SK-N-SH (cell line): Measurements from ENCODE around the gene MTMR12. TPM values are rescaled to one million over a fixed set of nuclear protein-coding genes. Genes with fewer than 3 reads are reported as not detected.

Experiments used
- CTCF ChIA-PET: fragments of 300-600, 350-600 bp; formaldehyde crosslinking; extraction: SDS; loops from one replicate; lab custom pipeline; 2021; lab: Yijun Ruan, JAX
- POLR2A ChIA-PET: fragments of 350-600 bp; sonication (Branson Sonifier 250); formaldehyde crosslinking; extraction: SDS; loops from one replicate; lab custom pipeline; 2020; ENCODE audit warnings: antibody characterized with exemption, inconsistent platforms; lab: Yijun Ruan, JAX
- DNase-seq: peaks from one replicate; pipeline ENCODE4 v3.0.0; 2012
- H2AFZ ChIP-seq: fragments of 200-600 bp; sonication (generic); 2 replicates; pipeline ENCODE4 v1.8.1; 2016; ENCODE audit warnings: antibody characterized with exemption, mild to moderate bottlenecking, low read depth
- H3F3A ChIP-seq: fragments of 200-600 bp; sonication (generic); replicated peaks from 2 replicates; pipeline ENCODE3; 2016; ENCODE audit warnings: antibody characterized with exemption, mild to moderate bottlenecking; ENCODE audit not compliant: insufficient read depth
- H3K27ac ChIP-seq, 2 experiments: fragments of 200-500 bp in 1 of 2; fragments of 200-600 bp in 1 of 2; sonication (Bioruptor generic) in 1 of 2; sonication (generic), shearing (Covaris generic) in 1 of 2; 2 replicates each; pipeline versions ENCODE4 v1.5.1 to v1.6.1; 2014 to 2016; ENCODE audit warnings: low read depth in 2 of 2, inconsistent platforms in 1 of 2, low read length in 1 of 2, mild to moderate bottlenecking in 1 of 2, mixed read lengths in 1 of 2
- H3K27me3 ChIP-seq: fragments of 200-600 bp; sonication (generic), shearing (Covaris generic); 2 replicates; pipeline ENCODE4 v1.6.1; 2016; ENCODE audit warnings: mixed run types; ENCODE audit not compliant: insufficient read depth
- H3K36me3 ChIP-seq, 2 experiments: fragments of 200-500 bp in 1 of 2; fragments of 200-600 bp in 1 of 2; sonication (Bioruptor generic) in 1 of 2; sonication (generic) in 1 of 2; replicated peaks in 1 of 2; 2 replicates each; pipeline versions ENCODE3 to v1.5.1; 2014 to 2016; ENCODE audit warnings: low read length in 1 of 2, mild to moderate bottlenecking in 1 of 2; ENCODE audit not compliant: insufficient read depth in 2 of 2, control insufficient read depth in 1 of 2
- H3K4me1 ChIP-seq, 2 experiments: fragments of 200-500 bp in 1 of 2; fragments of 200-600 bp in 1 of 2; sonication (Bioruptor generic) in 1 of 2; sonication (generic), shearing (Covaris generic) in 1 of 2; 2 replicates each; pipeline versions ENCODE4 v1.5.1 to v1.6.1; 2014 to 2016; ENCODE audit warnings: low read depth in 1 of 2, low read length in 1 of 2, mixed run types in 1 of 2; ENCODE audit not compliant: insufficient read depth in 2 of 2, control insufficient read depth in 1 of 2
- H3K4me2 ChIP-seq: fragments of 200-600 bp; sonication (generic), shearing (Covaris generic); 2 replicates; pipeline ENCODE4 v1.6.1; 2017; ENCODE audit warnings: mixed run types
- H3K4me3 ChIP-seq, 2 experiments: fragments of 200-500 bp in 1 of 2; fragments of 200-600 bp in 1 of 2; sonication (Bioruptor generic) in 1 of 2; sonication (generic), shearing (Covaris generic) in 1 of 2; 2 replicates each; pipeline versions ENCODE4 v1.5.1 to v1.8.1; 2014 to 2016; ENCODE audit warnings: low read depth in 2 of 2, inconsistent platforms in 1 of 2, low read length in 1 of 2, mild to moderate bottlenecking in 1 of 2, mixed read lengths in 1 of 2, moderate library complexity in 1 of 2
- H3K79me2 ChIP-seq: fragments of 200-600 bp; sonication (generic); 2 replicates; pipeline ENCODE4 v1.8.1; 2017; ENCODE audit warnings: mild to moderate bottlenecking; ENCODE audit not compliant: insufficient read depth
- H3K9ac ChIP-seq: fragments of 200-600 bp; sonication (generic); 2 replicates; pipeline ENCODE4 v1.6.1; 2017; ENCODE audit warnings: mixed run types
- H3K9me2 ChIP-seq: fragments of 200-600 bp; sonication (generic); 2 replicates; pipeline ENCODE4 v1.6.1; 2017; ENCODE audit warnings: mixed run types
- H3K9me3 ChIP-seq: fragments of 200-600 bp; sonication (generic); 2 replicates; pipeline ENCODE4 v1.6.1; 2017; ENCODE audit warnings: mixed run types, mild to moderate bottlenecking, moderate library complexity
- H4K20me1 ChIP-seq: fragments of 200-600 bp; sonication (generic); 2 replicates; pipeline ENCODE4 v1.6.1; 2017; ENCODE audit warnings: mild to moderate bottlenecking, mixed run types; ENCODE audit not compliant: insufficient read depth
- EZH2phosphoT487 ChIP-seq: fragments of 200-600 bp; sonication (generic); IDR thresholded peaks from 2 replicates; pipeline ENCODE4 v1.6.1; 2017; ENCODE audit warnings: low read depth, mixed run types, mild to moderate bottlenecking, antibody characterized with exemption, moderate library complexity, borderline replicate concordance
- FOSL2 ChIP-seq: IDR thresholded peaks from 2 replicates; pipeline ENCODE4 v1.4.0; 2012; ENCODE audit warnings: low read depth, mild to moderate bottlenecking, moderate library complexity, borderline replicate concordance
- FOXM1 ChIP-seq: IDR thresholded peaks from 2 replicates; pipeline ENCODE4 v1.4.0; 2012; ENCODE audit warnings: low read depth, mild to moderate bottlenecking
- GATA2 ChIP-seq: sonication (generic); formaldehyde crosslinking; IDR thresholded peaks from 2 replicates; pipeline ENCODE4 v1.5.0; 2020; ENCODE audit warnings: mild to moderate bottlenecking, missing genetic modification reagents
- JUND ChIP-seq: IDR thresholded peaks from 2 replicates; pipeline ENCODE4 v1.4.0; 2012
- MAX ChIP-seq: IDR thresholded peaks from 2 replicates; pipeline ENCODE4 v1.4.0; 2012; ENCODE audit warnings: low read depth
- MXI1 ChIP-seq: IDR thresholded peaks from 2 replicates; pipeline ENCODE4 v1.6.1; 2012; ENCODE audit warnings: mild to moderate bottlenecking, low read depth, low read length, improper control_type of control experiment
- NRF1 ChIP-seq: IDR thresholded peaks from 2 replicates; pipeline ENCODE4 v1.6.1; 2012; ENCODE audit warnings: low read depth, mild to moderate bottlenecking, low read length
- RAD21 ChIP-seq: IDR thresholded peaks from 2 replicates; pipeline ENCODE4 v1.6.1; 2012; ENCODE audit warnings: mild to moderate bottlenecking, low read length
- RCOR1 ChIP-seq: fragments of 150-350 bp; IDR thresholded peaks from 2 replicates; pipeline ENCODE4 v1.6.1; 2017; ENCODE audit warnings: antibody characterized with exemption, low read length
- RFX5 ChIP-seq: IDR thresholded peaks from 2 replicates; pipeline ENCODE4 v1.6.1; 2012; ENCODE audit warnings: mild to moderate bottlenecking, improper control_type of control experiment, low read length
- RXRA ChIP-seq: IDR thresholded peaks from 2 replicates; pipeline ENCODE4 v1.4.0; 2012; ENCODE audit warnings: low read depth, mild to moderate bottlenecking, borderline replicate concordance
- SIN3A ChIP-seq: IDR thresholded peaks from 2 replicates; pipeline ENCODE4 v1.6.1; 2012; ENCODE audit warnings: low read depth, mild to moderate bottlenecking, low read length, moderate library complexity, borderline replicate concordance
- YY1 ChIP-seq: IDR thresholded peaks from 2 replicates; pipeline ENCODE4 v1.4.0; 2012; ENCODE audit warnings: low read depth, mild to moderate bottlenecking
- WGBS: methylation state at CpG from one replicate; pipeline ENCODE4 v1.1.6; 2017; ENCODE audit warnings: low lambda C conversion rate; 5-methylcytosine and 5-hydroxymethylcytosine counted together
- polyA plus RNA-seq, 3 experiments: library from polyadenylated mRNA; depleted of rRNA; stranded (reverse); fragments of >200 nt; gene quantifications; 2 replicates each; pipeline ENCODE4 v1.2.3, GENCODE V29; 2012
- TF ChIP-seq, protein P1 (sequence below): fragments of 200-600 bp; sonication (generic); IDR thresholded peaks from 2 replicates; pipeline ENCODE4 v1.6.1; 2017; ENCODE audit warnings: antibody characterized with exemption, mild to moderate bottlenecking, moderate library complexity
- TF ChIP-seq, protein P2 (sequence below): IDR thresholded peaks from 2 replicates; pipeline ENCODE4 v1.4.0; 2012; ENCODE audit warnings: low read depth, borderline replicate concordance
- TF ChIP-seq, protein P3 (sequence below): fragments of 150-350 bp; IDR thresholded peaks from 2 replicates; pipeline ENCODE4 v1.6.1; 2017; ENCODE audit warnings: antibody characterized with exemption, low read length, low read depth, borderline replicate concordance
- TF ChIP-seq, protein P4 (sequence below): IDR thresholded peaks from 2 replicates; pipeline ENCODE4 v1.6.1; 2012; ENCODE audit warnings: mild to moderate bottlenecking, low read depth, low read length, moderate library complexity
- TF ChIP-seq, protein P5 (sequence below): IDR thresholded peaks from 2 replicates; pipeline ENCODE4 v1.4.0; 2012; ENCODE audit warnings: low read depth, borderline replicate concordance

MTMR12 gene
- polyA plus RNA-seq, 1 of the 3 experiments (the other 2 are of a cell fraction) = 10.9 TPM

GRCh38 chr5:32206053-32206452, 106.7 kb downstream of the MTMR12 start (continued):
- TF ChIP-seq, protein P1, sequence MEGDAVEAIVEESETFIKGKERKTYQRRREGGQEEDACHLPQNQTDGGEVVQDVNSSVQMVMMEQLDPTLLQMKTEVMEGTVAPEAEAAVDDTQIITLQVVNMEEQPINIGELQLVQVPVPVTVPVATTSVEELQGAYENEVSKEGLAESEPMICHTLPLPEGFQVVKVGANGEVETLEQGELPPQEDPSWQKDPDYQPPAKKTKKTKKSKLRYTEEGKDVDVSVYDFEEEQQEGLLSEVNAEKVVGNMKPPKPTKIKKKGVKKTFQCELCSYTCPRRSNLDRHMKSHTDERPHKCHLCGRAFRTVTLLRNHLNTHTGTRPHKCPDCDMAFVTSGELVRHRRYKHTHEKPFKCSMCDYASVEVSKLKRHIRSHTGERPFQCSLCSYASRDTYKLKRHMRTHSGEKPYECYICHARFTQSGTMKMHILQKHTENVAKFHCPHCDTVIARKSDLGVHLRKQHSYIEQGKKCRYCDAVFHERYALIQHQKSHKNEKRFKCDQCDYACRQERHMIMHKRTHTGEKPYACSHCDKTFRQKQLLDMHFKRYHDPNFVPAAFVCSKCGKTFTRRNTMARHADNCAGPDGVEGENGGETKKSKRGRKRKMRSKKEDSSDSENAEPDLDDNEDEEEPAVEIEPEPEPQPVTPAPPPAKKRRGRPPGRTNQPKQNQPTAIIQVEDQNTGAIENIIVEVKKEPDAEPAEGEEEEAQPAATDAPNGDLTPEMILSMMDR = no peak
- TF ChIP-seq MAX = no peak
- no peak for TF ChIP-seq RFX5
- TF ChIP-seq GATA2 (CRISPR knock-in tag) = no peak
- TF ChIP-seq SIN3A = no peak
- TF ChIP-seq YY1 = no peak
- TF ChIP-seq JUND = no peak
- TF ChIP-seq, protein P2, sequence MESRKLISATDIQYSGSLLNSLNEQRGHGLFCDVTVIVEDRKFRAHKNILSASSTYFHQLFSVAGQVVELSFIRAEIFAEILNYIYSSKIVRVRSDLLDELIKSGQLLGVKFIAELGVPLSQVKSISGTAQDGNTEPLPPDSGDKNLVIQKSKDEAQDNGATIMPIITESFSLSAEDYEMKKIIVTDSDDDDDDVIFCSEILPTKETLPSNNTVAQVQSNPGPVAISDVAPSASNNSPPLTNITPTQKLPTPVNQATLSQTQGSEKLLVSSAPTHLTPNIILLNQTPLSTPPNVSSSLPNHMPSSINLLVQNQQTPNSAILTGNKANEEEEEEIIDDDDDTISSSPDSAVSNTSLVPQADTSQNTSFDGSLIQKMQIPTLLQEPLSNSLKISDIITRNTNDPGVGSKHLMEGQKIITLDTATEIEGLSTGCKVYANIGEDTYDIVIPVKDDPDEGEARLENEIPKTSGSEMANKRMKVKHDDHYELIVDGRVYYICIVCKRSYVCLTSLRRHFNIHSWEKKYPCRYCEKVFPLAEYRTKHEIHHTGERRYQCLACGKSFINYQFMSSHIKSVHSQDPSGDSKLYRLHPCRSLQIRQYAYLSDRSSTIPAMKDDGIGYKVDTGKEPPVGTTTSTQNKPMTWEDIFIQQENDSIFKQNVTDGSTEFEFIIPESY = no peak
- no peak for TF ChIP-seq NRF1
- no peak for TF ChIP-seq MXI1
- no peak for TF ChIP-seq EZH2phosphoT487

DNA sequence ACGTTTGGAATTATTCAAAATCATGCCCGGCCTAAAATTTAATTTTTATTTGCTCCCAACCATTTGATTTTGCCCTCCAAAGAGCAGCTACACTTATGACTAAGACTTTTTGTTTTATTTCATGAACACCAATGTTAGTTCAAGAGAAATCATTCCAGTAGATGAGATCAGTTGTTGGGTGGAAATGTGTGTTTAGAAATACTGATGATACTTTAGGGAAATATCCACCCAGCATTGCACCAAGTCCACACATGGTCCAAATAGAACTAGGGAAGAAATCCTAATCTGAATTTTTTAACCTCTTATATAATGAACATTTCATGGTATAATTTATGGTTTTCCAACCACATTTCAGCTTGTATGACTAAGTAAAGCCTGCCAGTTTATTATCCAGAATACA, 110.3 kb downstream of the MTMR12 start:
- H3K4me3 ChIP-seq = no peak overlapping the region
- CTCF ChIA-PET = interaction anchor here (0.9 kb wide), 1 partner anchor 8 kb away, joined by 3 read pairs; no protein-coding TSS in a partner anchor
- H3K27me3 ChIP-seq = no peaks in the 10 kb centered on the region
- H3F3A ChIP-seq = peaks cover 10% of the 10 kb centered on the region
- H3K9ac ChIP-seq = no peak overlapping the region
- H3K4me2 ChIP-seq = no peak overlapping the region
- TF ChIP-seq, protein P3, sequence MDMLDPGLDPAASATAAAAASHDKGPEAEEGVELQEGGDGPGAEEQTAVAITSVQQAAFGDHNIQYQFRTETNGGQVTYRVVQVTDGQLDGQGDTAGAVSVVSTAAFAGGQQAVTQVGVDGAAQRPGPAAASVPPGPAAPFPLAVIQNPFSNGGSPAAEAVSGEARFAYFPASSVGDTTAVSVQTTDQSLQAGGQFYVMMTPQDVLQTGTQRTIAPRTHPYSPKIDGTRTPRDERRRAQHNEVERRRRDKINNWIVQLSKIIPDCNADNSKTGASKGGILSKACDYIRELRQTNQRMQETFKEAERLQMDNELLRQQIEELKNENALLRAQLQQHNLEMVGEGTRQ = no peak
- TF ChIP-seq FOSL2 (no peak), RAD21 (no peak), NRF1 (no peak), RCOR1 (no peak), GATA2 (CRISPR knock-in tag) (no peak), RFX5 (no peak), RXRA (no peak), FOXM1 (no peak), EZH2phosphoT487 (no peak)
- TF ChIP-seq, protein P2 = no peak
- TF ChIP-seq, protein P4, sequence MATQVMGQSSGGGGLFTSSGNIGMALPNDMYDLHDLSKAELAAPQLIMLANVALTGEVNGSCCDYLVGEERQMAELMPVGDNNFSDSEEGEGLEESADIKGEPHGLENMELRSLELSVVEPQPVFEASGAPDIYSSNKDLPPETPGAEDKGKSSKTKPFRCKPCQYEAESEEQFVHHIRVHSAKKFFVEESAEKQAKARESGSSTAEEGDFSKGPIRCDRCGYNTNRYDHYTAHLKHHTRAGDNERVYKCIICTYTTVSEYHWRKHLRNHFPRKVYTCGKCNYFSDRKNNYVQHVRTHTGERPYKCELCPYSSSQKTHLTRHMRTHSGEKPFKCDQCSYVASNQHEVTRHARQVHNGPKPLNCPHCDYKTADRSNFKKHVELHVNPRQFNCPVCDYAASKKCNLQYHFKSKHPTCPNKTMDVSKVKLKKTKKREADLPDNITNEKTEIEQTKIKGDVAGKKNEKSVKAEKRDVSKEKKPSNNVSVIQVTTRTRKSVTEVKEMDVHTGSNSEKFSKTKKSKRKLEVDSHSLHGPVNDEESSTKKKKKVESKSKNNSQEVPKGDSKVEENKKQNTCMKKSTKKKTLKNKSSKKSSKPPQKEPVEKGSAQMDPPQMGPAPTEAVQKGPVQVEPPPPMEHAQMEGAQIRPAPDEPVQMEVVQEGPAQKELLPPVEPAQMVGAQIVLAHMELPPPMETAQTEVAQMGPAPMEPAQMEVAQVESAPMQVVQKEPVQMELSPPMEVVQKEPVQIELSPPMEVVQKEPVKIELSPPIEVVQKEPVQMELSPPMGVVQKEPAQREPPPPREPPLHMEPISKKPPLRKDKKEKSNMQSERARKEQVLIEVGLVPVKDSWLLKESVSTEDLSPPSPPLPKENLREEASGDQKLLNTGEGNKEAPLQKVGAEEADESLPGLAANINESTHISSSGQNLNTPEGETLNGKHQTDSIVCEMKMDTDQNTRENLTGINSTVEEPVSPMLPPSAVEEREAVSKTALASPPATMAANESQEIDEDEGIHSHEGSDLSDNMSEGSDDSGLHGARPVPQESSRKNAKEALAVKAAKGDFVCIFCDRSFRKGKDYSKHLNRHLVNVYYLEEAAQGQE = no peak
- TF ChIP-seq, protein P5, sequence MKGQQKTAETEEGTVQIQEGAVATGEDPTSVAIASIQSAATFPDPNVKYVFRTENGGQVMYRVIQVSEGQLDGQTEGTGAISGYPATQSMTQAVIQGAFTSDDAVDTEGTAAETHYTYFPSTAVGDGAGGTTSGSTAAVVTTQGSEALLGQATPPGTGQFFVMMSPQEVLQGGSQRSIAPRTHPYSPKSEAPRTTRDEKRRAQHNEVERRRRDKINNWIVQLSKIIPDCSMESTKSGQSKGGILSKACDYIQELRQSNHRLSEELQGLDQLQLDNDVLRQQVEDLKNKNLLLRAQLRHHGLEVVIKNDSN = no peak
- no peaks in the 10 kb centered on the region for H3K9me3 ChIP-seq
- POLR2A ChIA-PET = no interaction called here
- H3K4me1 ChIP-seq = no peaks in the 10 kb centered on the region; a peak in 1 of 4 replicates
- H2AFZ ChIP-seq = no peak overlapping the region
- H4K20me1 ChIP-seq = no peaks in the 10 kb centered on the region
- no peak overlapping the region for H3K27ac ChIP-seq
- no peak for DNase-seq
- H3K9me2 ChIP-seq = no peaks in the 10 kb centered on the region
- H3K79me2 ChIP-seq = no peaks in the 10 kb centered on the region
- H3K36me3 ChIP-seq = no peaks in the 10 kb centered on the region
- 91% methylated on average over 2 of the region's 2 CpGs for WGBS
